Loucy (cell line): ENCODE results near the gene RTF1.
A peak's percentile ranks its signal among the peaks of the same experiment; 100 is the strongest.

Experiments
- H2AFZ ChIP-seq: fragments of 200-600 bp; sonication (generic); 2 replicates; pipeline ENCODE4 v1.6.0; 2016; ENCODE audit warnings: antibody characterized with exemption, mild to moderate bottlenecking, low read length, moderate library complexity
- H3F3A ChIP-seq: fragments of 200-600 bp; 2 replicates; pipeline ENCODE4 v1.6.0; 2016; ENCODE audit warnings: antibody characterized with exemption, low read depth, mild to moderate bottlenecking
- H3K27me3 ChIP-seq: fragments of 200-600 bp; sonication (generic); 2 replicates; pipeline ENCODE4 v1.6.1; 2014; ENCODE audit warnings: low read length, mild to moderate bottlenecking; ENCODE audit not compliant: insufficient read depth, poor library complexity, severe bottlenecking
- H3K36me3 ChIP-seq: fragments of 200-600 bp; sonication (generic); 2 replicates; pipeline ENCODE4 v1.6.1; 2016; ENCODE audit warnings: low read length; ENCODE audit not compliant: insufficient read depth
- H3K4me1 ChIP-seq: fragments of 200-600 bp; sonication (generic); 2 replicates; pipeline ENCODE4 v1.5.1; 2014; ENCODE audit warnings: low read length, mild to moderate bottlenecking; ENCODE audit not compliant: insufficient read depth, poor library complexity, severe bottlenecking
- H3K4me2 ChIP-seq: fragments of 200-600 bp; sonication (generic); 2 replicates; pipeline ENCODE4 v1.6.0; 2014; ENCODE audit warnings: antibody characterized with exemption, low read length, low read depth, mild to moderate bottlenecking; ENCODE audit not compliant: poor library complexity, severe bottlenecking
- H3K4me3 ChIP-seq: fragments of 200-600 bp; sonication (generic); 2 replicates; pipeline ENCODE4 v1.5.1; 2014; ENCODE audit warnings: low read length, mild to moderate bottlenecking, mixed read lengths; ENCODE audit not compliant: poor library complexity, severe bottlenecking
- H3K79me2 ChIP-seq: fragments of 200-600 bp; sonication (generic); 2 replicates; pipeline ENCODE4 v1.6.1; 2014; ENCODE audit warnings: low read length; ENCODE audit not compliant: insufficient read depth
- H3K9ac ChIP-seq: fragments of 200-600 bp; sonication (generic); 2 replicates; pipeline ENCODE4 v1.6.0; 2014; ENCODE audit warnings: mild to moderate bottlenecking, low read depth, low read length, moderate library complexity; ENCODE audit not compliant: poor library complexity, severe bottlenecking
- H3K9me2 ChIP-seq: fragments of 200-600 bp; sonication (generic); replicated peaks from 2 replicates; pipeline ENCODE4 v1.6.1; 2016; ENCODE audit warnings: low read depth, low read length, mixed read lengths
- H3K9me3 ChIP-seq: fragments of 200-600 bp; sonication (generic); 2 replicates; pipeline ENCODE4 v1.6.1; 2014; ENCODE audit warnings: mild to moderate bottlenecking, antibody characterized with exemption, low read length, low read depth; ENCODE audit not compliant: insufficient read depth
- H4K20me1 ChIP-seq: fragments of 200-600 bp; sonication (generic); 2 replicates; pipeline ENCODE4 v1.6.0; 2014; ENCODE audit warnings: antibody characterized with exemption, low read length, mild to moderate bottlenecking; ENCODE audit not compliant: insufficient read depth, poor library complexity, severe bottlenecking
- CTCF ChIP-seq: fragments of 200-600 bp; sonication (generic); conservative IDR thresholded peaks from 2 replicates; pipeline ENCODE4 v1.5.1; 2014; ENCODE audit warnings: mild to moderate bottlenecking, antibody characterized with exemption, low read length
- EZH2phosphoT487 ChIP-seq: fragments of 200-600 bp; IDR thresholded peaks from 2 replicates; pipeline ENCODE4 v1.6.1; 2018; ENCODE audit warnings: antibody characterized with exemption, mild to moderate bottlenecking, moderate library complexity, borderline replicate concordance

Gene RTF1

GRCh38 chr15:41494922-41495735 is 78.2 kb downstream of the RTF1 start:
- Histone ChIP-seq H3F3A (no peaks in the 10 kb centered on the region), H4K20me1 (no peaks in the 10 kb centered on the region), H3K9me2 (no peaks in the 10 kb centered on the region), H3K9me3 (no peaks in the 10 kb centered on the region), H3K4me3 (peak overlapping the region; percentile 87), H3K79me2 (no peaks in the 10 kb centered on the region), H3K36me3 (no peaks in the 10 kb centered on the region), H3K9ac (no peak overlapping the region), H3K4me1 (peaks cover 13% of the 10 kb centered on the region), H3K4me2 (peak overlapping the region; percentile 70), H3K27me3 (no peaks in the 10 kb centered on the region), H2AFZ (no peak overlapping the region)
- TF ChIP-seq EZH2phosphoT487 (no peak), CTCF (no peak)

GRCh38 chr15:41495736-41496599 is 79.1 kb downstream of the RTF1 start:
- Histone ChIP-seq H3K79me2 (no peaks in the 10 kb centered on the region), H2AFZ (no peak overlapping the region), H4K20me1 (no peaks in the 10 kb centered on the region), H3F3A (no peaks in the 10 kb centered on the region), H3K36me3 (no peaks in the 10 kb centered on the region), H3K9me2 (no peaks in the 10 kb centered on the region), H3K4me3 (no peak overlapping the region), H3K9me3 (no peaks in the 10 kb centered on the region), H3K4me1 (peaks cover 13% of the 10 kb centered on the region), H3K27me3 (no peaks in the 10 kb centered on the region), H3K4me2 (no peak overlapping the region), H3K9ac (no peak overlapping the region)
- no peak for TF ChIP-seq CTCF
- no peak for TF ChIP-seq EZH2phosphoT487

GRCh38 chr15:41498657-41499056 is 81.8 kb downstream of the RTF1 start:
- Histone ChIP-seq H3K9ac (no peak overlapping the region), H2AFZ (no peak overlapping the region), H3K4me1 (peaks cover 3% of the 10 kb centered on the region), H3K4me2 (no peak overlapping the region), H4K20me1 (no peaks in the 10 kb centered on the region), H3K9me2 (no peaks in the 10 kb centered on the region), H3F3A (no peaks in the 10 kb centered on the region), H3K4me3 (no peak overlapping the region), H3K27me3 (no peaks in the 10 kb centered on the region), H3K79me2 (no peaks in the 10 kb centered on the region), H3K9me3 (no peaks in the 10 kb centered on the region), H3K36me3 (no peaks in the 10 kb centered on the region)
- TF ChIP-seq CTCF (no peak), EZH2phosphoT487 (no peak)
